PFSK-1 (cell line): ENCODE results near the gene DYNLL1.

Experiments used
- FOXP2 ChIP-seq: optimal IDR thresholded peaks from 2 replicates; pipeline ENCODE3; 2011; ENCODE audit warnings: borderline replicate concordance, control low read depth, inconsistent platforms; ENCODE audit not compliant: insufficient read depth; ENCODE audit errors: extremely low read length, extremely low read depth
- POLR2AphosphoS5 ChIP-seq: IDR thresholded peaks from 2 replicates; pipeline ENCODE4 v1.6.1; 2012; ENCODE audit warnings: low read depth, mild to moderate bottlenecking, control low read depth, low read length, moderate library complexity
- SIN3A ChIP-seq: IDR thresholded peaks from 2 replicates; pipeline ENCODE4 v1.6.1; 2012; ENCODE audit warnings: mild to moderate bottlenecking, low read length, moderate library complexity, borderline replicate concordance; ENCODE audit not compliant: insufficient read depth
- TAF1 ChIP-seq: IDR thresholded peaks from 2 replicates; pipeline ENCODE4 v1.6.1; 2012; ENCODE audit warnings: low read length, control low read depth, borderline replicate concordance; ENCODE audit not compliant: insufficient read depth
- TF ChIP-seq, protein P1 (sequence below), 2 experiments: IDR thresholded peaks; 2 replicates each; pipeline versions ENCODE4 v1.6.1 to v1.8.0; 2011 to 2012; ENCODE audit warnings: low read depth in 2 of 2, low read length in 2 of 2, control low read depth in 1 of 2, inconsistent platforms in 1 of 2, mild to moderate bottlenecking in 1 of 2, moderate library complexity in 1 of 2; ENCODE audit not compliant: insufficient read depth in 1 of 2

DYNLL1 gene

GRCh38 chr12:120500581-120500980 lies 4.7 kb downstream of the DYNLL1 start:
- no peak for TF ChIP-seq SIN3A
- no peak for TF ChIP-seq FOXP2
- TF ChIP-seq, protein P1, sequence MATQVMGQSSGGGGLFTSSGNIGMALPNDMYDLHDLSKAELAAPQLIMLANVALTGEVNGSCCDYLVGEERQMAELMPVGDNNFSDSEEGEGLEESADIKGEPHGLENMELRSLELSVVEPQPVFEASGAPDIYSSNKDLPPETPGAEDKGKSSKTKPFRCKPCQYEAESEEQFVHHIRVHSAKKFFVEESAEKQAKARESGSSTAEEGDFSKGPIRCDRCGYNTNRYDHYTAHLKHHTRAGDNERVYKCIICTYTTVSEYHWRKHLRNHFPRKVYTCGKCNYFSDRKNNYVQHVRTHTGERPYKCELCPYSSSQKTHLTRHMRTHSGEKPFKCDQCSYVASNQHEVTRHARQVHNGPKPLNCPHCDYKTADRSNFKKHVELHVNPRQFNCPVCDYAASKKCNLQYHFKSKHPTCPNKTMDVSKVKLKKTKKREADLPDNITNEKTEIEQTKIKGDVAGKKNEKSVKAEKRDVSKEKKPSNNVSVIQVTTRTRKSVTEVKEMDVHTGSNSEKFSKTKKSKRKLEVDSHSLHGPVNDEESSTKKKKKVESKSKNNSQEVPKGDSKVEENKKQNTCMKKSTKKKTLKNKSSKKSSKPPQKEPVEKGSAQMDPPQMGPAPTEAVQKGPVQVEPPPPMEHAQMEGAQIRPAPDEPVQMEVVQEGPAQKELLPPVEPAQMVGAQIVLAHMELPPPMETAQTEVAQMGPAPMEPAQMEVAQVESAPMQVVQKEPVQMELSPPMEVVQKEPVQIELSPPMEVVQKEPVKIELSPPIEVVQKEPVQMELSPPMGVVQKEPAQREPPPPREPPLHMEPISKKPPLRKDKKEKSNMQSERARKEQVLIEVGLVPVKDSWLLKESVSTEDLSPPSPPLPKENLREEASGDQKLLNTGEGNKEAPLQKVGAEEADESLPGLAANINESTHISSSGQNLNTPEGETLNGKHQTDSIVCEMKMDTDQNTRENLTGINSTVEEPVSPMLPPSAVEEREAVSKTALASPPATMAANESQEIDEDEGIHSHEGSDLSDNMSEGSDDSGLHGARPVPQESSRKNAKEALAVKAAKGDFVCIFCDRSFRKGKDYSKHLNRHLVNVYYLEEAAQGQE (IDR thresholded peaks at IDR 0.05; ENCODE audit: insufficient read depth in 1 of 2, low read depth in 2 of 2, low read length in 2 of 2): no peak
- TF ChIP-seq TAF1: no peak
- no peak for TF ChIP-seq POLR2AphosphoS5

GRCh38 chr12:120504587-120504986 lies 8.7 kb downstream of the DYNLL1 start:
- TF ChIP-seq POLR2AphosphoS5 (no peak), TAF1 (no peak), FOXP2 (no peak), SIN3A (no peak)
- TF ChIP-seq, protein P1 (IDR thresholded peaks at IDR 0.05; ENCODE audit: insufficient read depth in 1 of 2, low read depth in 2 of 2, low read length in 2 of 2): no peak

- TF ChIP-seq FOXP2: no peak
Observed at GRCh38 chr12:120508537-120508936, 12.6 kb downstream of the DYNLL1 start.

DNA sequence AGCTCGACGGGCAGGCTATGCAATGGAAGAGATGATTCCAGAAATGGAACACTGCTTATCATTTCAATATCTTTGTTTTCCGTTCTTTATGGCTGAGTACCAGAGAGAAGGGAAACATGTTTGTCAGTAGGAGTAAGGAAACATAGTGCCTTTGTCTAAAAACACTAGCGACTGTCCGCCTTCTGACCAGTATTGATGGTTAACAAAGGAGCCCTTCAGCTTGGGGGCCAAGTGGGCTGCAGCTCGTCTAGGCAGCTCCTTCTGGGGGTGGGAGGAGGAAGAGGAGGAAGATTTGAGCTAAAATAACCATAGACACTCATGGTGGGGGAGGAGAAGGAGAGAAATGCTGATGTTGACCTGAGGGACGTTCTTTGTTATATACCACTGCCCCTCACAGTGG lies 18.1 kb downstream of the DYNLL1 start:
- no peak for TF ChIP-seq POLR2AphosphoS5
- no peak for TF ChIP-seq SIN3A
- TF ChIP-seq, protein P1 (IDR thresholded peaks at IDR 0.05; ENCODE audit: insufficient read depth in 1 of 2, low read depth in 2 of 2, low read length in 2 of 2): no peak

GRCh38 chr12:120515496-120515895 lies 19.6 kb downstream of the DYNLL1 start:
- TF ChIP-seq FOXP2 (no peak), SIN3A (no peak), POLR2AphosphoS5 (no peak), TAF1 (no peak)
- TF ChIP-seq, protein P1 (IDR thresholded peaks at IDR 0.05; ENCODE audit: insufficient read depth in 1 of 2, low read depth in 2 of 2, low read length in 2 of 2): no peak

DNA sequence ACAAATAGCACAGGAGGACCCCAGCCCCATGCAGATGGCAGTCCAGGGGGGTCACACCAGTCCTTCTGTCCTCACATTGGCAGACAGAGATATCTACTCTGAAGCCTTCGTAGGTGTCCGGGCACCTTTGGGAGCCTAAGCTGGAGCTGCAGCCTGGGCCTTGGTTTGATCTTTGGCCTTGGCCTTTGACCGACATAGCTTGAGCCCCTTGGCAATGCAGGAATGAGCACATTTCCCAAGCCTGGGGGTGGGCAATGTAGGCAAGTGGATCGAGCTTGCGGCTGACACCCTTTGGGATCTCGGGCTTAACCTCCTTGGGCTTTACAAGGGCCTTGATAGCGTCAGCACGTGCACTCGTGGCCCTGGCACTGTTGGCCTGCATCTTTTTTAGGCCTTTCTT lies 26.7 kb downstream of the DYNLL1 start:
- TF ChIP-seq FOXP2: no peak
- no peak for TF ChIP-seq POLR2AphosphoS5
- TF ChIP-seq, protein P1 (IDR thresholded peaks at IDR 0.05; ENCODE audit: insufficient read depth in 1 of 2, low read depth in 2 of 2, low read length in 2 of 2): no peak
- TF ChIP-seq SIN3A: no peak
- no peak for TF ChIP-seq TAF1
